K562 (cell line): Measurements from ENCODE around the gene SH2D1A. TPM values are rescaled to one million over a fixed set of nuclear protein-coding genes. Genes with fewer than 3 reads are reported as not detected.

Experiments
- AFF1 ChIP-seq, 2 experiments: fragments of 450-650 bp; IDR thresholded peaks; 2 replicates each; pipeline ENCODE4 v1.6.1; 2018; ENCODE audit warnings: mild to moderate bottlenecking in 2 of 2, low read depth in 1 of 2; ENCODE audit not compliant: partially characterized antibody in 2 of 2
- ARID1B ChIP-seq: fragments of 450-650 bp; IDR thresholded peaks from 2 replicates; pipeline ENCODE4 v1.6.1; 2016; ENCODE audit warnings: antibody characterized with exemption, mild to moderate bottlenecking, inconsistent platforms
- ARID3A ChIP-seq: IDR thresholded peaks from 2 replicates; pipeline ENCODE4 v1.6.1; 2012; ENCODE audit warnings: low read depth, low read length, improper control_type of control experiment, borderline replicate concordance
- CC2D1A ChIP-seq: fragments of 450-650 bp; IDR thresholded peaks from 2 replicates; pipeline ENCODE4 v1.6.1; 2017; ENCODE audit warnings: mild to moderate bottlenecking
- CHAMP1 ChIP-seq: fragments of 450-650 bp; IDR thresholded peaks from 2 replicates; pipeline ENCODE4 v1.6.1; 2016; ENCODE audit warnings: mild to moderate bottlenecking
- CREB1 ChIP-seq, 2 experiments: sonication (generic) in 1 of 2; formaldehyde crosslinking in 1 of 2; IDR thresholded peaks; 2 replicates each; pipeline versions ENCODE4 v1.6.1 to v1.8.0; 2012 to 2022; ENCODE audit warnings: inconsistent platforms in 1 of 2, mild to moderate bottlenecking in 1 of 2, missing genetic modification reagents in 1 of 2, moderate library complexity in 1 of 2
- DPF2 ChIP-seq: fragments of 450-650 bp; IDR thresholded peaks from 2 replicates; pipeline ENCODE4 v1.6.1; 2016
- EP300 ChIP-seq: IDR thresholded peaks from 2 replicates; pipeline ENCODE4 v1.6.1; 2012; ENCODE audit warnings: low read length, improper control_type of control experiment
- KDM1A ChIP-seq, 2 experiments: fragments of 450-650 bp; IDR thresholded peaks; 2 replicates each; pipeline ENCODE4 v1.6.1; 2016; ENCODE audit warnings: mild to moderate bottlenecking in 2 of 2
- KLF1 ChIP-seq: fragments of 450-650 bp; IDR thresholded peaks from 2 replicates; pipeline ENCODE4 v1.6.1; 2016; ENCODE audit warnings: missing genetic modification characterization, missing compliant biosample characterization
- MTA2 ChIP-seq: fragments of 450-650 bp; IDR thresholded peaks from 2 replicates; pipeline ENCODE4 v1.6.1; 2016; ENCODE audit warnings: low read depth
- MXI1 ChIP-seq: IDR thresholded peaks from 2 replicates; pipeline ENCODE4 v1.6.1; 2011; ENCODE audit warnings: low read depth, mild to moderate bottlenecking, improper control_type of control experiment, low read length
- NCOR1 ChIP-seq: fragments of 450-650 bp; IDR thresholded peaks from 2 replicates; pipeline ENCODE4 v1.6.1; 2016; ENCODE audit warnings: mild to moderate bottlenecking, moderate library complexity
- NUFIP1 ChIP-seq: fragments of 450-650 bp; IDR thresholded peaks from 2 replicates; pipeline ENCODE4 v1.6.1; 2018; ENCODE audit not compliant: partially characterized antibody
- SMARCA4 ChIP-seq: fragments of 450-650 bp; IDR thresholded peaks from 2 replicates; pipeline ENCODE4 v1.6.1; 2016
- SOX6 ChIP-seq: fragments of 450-650 bp; IDR thresholded peaks from 2 replicates; pipeline ENCODE4 v1.6.1; 2014; ENCODE audit warnings: mild to moderate bottlenecking
- TAL1 ChIP-seq: fragments of 450-650 bp; IDR thresholded peaks from 2 replicates; pipeline ENCODE4 v1.6.1; 2016; ENCODE audit warnings: mild to moderate bottlenecking
- TEAD4 ChIP-seq, 2 experiments: sonication (generic) in 1 of 2; formaldehyde crosslinking in 1 of 2; IDR thresholded peaks; 2 replicates each; pipeline versions ENCODE4 v1.6.1 to v1.8.0; 2012 to 2022; ENCODE audit warnings: borderline replicate concordance in 1 of 2, inconsistent platforms in 1 of 2, low read length in 1 of 2, mild to moderate bottlenecking in 1 of 2, missing genetic modification reagents in 1 of 2
- TRIM24 ChIP-seq, 2 experiments: fragments of 450-650 bp; IDR thresholded peaks; 2 replicates each; pipeline ENCODE4 v1.6.1; 2016
- ZNF445 ChIP-seq: fragments of 250-450 bp; sonication (Bioruptor Pico); IDR thresholded peaks from 2 replicates; pipeline ENCODE4 v1.4.0; 2020; ENCODE audit warnings: low read depth, mild to moderate bottlenecking, moderate library complexity
- polyA plus RNA-seq, 8 experiments: library from polyadenylated mRNA; depleted of rRNA in 4 of 8; stranded (reverse) in 5 of 8; unstranded in 3 of 8; fragments of >200 nt; fragmentation: Nextera tagmentation in 2 of 8; fragmentation: Illumina TruSeq in 1 of 8; extraction: Ambion mirVana in 2 of 8; extraction: Trizol in 1 of 8; gene quantifications; 2 replicates each; pipeline versions ENCODE4 v1.2.1 to v1.2.3, GENCODE V29; 2011 to 2014; ENCODE audit warnings: inconsistent platforms in 1 of 8, missing spikeins in 1 of 8
- total RNA-seq, 7 experiments: library from RNA; depleted of rRNA in 6 of 7; stranded (reverse); fragments of >200 nt in 6 of 7; fragmentation: Illumina TruSeq in 2 of 7; extraction: Trizol in 2 of 7; gene quantifications; 2 replicates each; pipeline versions ENCODE4 v1.2.1 to v1.2.3, GENCODE V29; 2011 to 2021; ENCODE audit warnings: low replicate concordance in 1 of 7

Gene SH2D1A
- total and polyA plus RNA-seq, 9 of the 15 experiments (the other 6 are each of a cell fraction or from before 2014, with no cell fraction given) = 0.07 to 0.52 (median 0.19) TPM

GRCh38 chrX:124348885-124349453 is 2.6 kb downstream of the SH2D1A start (continued):
- TF ChIP-seq CHAMP1 = 0 out of 2 replicates have a peak, but pooled peaks have one; percentile 51
- TF ChIP-seq ZNF445 (CRISPR knock-in tag) = no peak
- peak; percentile 30; the same call in 1 of the 2 replicates for TF ChIP-seq SOX6
- TF ChIP-seq NUFIP1 = no peak
- peak; percentile 62; the same call in 1 of the 2 replicates for TF ChIP-seq ARID3A
- no peak for TF ChIP-seq MXI1
- TF ChIP-seq DPF2 = peak; percentile 79
- peak; percentile 90; the same call in 1 of the 2 replicates for TF ChIP-seq EP300
- peak; percentile 74 for TF ChIP-seq SMARCA4
- TF ChIP-seq NCOR1 = peak; percentile 88
- no peak for TF ChIP-seq AFF1 (IDR thresholded peaks at IDR 0.05; ENCODE audit: low read depth in 1 of 2, partially characterized antibody in 2 of 2)
- peak; percentile 93 for TF ChIP-seq TEAD4 (IDR thresholded peaks at IDR 0.05; ENCODE audit: low read length)
- TF ChIP-seq TEAD4 (CRISPR knock-in tag; IDR thresholded peaks at IDR 0.05; ENCODE audit: borderline replicate concordance) = no peak
- peak; percentile 77; the same call in 1 of the 2 replicates for TF ChIP-seq CC2D1A
- TF ChIP-seq KLF1 (tag) = no peak
- TF ChIP-seq CREB1 (IDR thresholded peaks at IDR 0.05) = peak; percentile 54; the same call in 1 of the 2 replicates
- TF ChIP-seq CREB1 (CRISPR knock-in tag; IDR thresholded peaks at IDR 0.05) = no peak
- TF ChIP-seq TRIM24 (IDR thresholded peaks at IDR 0.05) = peak; percentile 63 to 69; a peak in 3 of 4 replicates
- TF ChIP-seq TAL1 = peak; percentile 91
- TF ChIP-seq MTA2 = peak; percentile 81
- TF ChIP-seq KDM1A (IDR thresholded peaks at IDR 0.05) = peak; percentile 38 to 48; a peak in 2 of 4 replicates
- TF ChIP-seq ARID1B = peak; percentile 93
